ENCODE results near the gene CREB3L2.

DNA sequence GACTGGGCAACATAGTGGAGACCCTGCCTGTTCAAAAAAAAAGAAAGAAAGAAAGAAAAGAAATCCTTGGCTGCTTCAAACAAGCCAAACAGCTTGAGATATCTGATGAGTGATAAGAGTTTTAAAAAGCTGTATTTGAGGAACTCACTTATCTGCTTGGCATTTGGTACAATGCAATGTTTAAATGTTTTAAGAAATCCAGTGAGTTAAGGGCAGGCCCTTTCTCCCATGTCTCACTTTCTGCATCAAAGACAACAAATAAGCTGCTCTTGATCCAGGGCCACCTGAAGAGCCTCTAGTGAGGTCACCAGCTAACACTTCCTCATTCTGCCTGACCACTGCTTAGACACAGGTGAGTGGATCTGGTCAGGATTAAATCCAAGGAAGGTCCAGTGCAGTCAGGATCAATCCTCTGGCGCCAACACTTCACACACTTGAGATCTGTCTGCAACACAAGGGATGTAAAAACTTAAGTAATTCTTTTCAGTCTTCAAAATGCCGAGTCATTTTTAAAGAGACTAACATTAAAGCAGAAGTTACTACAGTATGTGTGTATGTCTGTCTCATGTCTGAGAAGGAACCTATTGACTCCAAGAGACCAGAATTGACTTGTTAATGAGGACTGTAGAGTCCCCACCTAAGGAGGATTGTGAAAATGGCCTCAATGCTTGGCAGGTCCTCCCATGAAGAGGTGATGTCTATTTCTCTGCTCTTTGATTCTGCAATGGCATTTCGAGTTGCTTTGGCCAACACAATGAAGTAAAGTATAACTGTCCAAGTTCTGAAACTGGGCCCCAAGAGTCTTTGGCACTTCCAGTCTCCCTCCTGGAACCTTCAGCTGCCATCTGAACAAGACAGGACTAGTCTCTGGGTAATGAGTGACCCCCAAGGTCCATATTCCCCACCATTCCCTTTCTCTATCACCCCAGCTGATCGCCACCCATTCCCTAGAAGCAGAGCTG, 43.1 kb downstream of the CREB3L2 start:
- TF ChIP-seq CTCF (conservative IDR thresholded peaks at IDR 0.05) (no peak), EZH2 (IDR thresholded peaks at IDR 0.05; ENCODE audit: low read depth) (no peak)

All from PC-9 (cell line).